PC-9 (cell line): Measurements from ENCODE around the gene ATL1. TPM values are rescaled to one million over a fixed set of nuclear protein-coding genes. Genes with fewer than 3 reads are reported as not detected.

Experiments
- BruUV-seq: library from RNA; stranded (reverse); fragments of 400-500 nt; replicated peaks from 2 replicates; lab custom pipeline; 2021; lab: Mats Ljungman, UMichigan
- CTCF ChIA-PET: fragments of 300-600 bp; sonication (Branson Sonifier 250); formaldehyde crosslinking; loops from one replicate; lab custom pipeline; 2022; ENCODE audit warnings: antibody characterized with exemption; lab: Charles Lee
- POLR2A ChIA-PET: fragments of 300-600 bp; sonication (Branson Sonifier 250); formaldehyde crosslinking; loops from one replicate; lab custom pipeline; 2022; ENCODE audit warnings: antibody characterized with exemption; ENCODE audit not compliant: unreplicated experiment; lab: Charles Lee
- DNase-seq, 2 experiments: peaks; one replicate each; pipeline versions ENCODE4 v3.0.0 to v3.0.0-alpha.2; 2015 to 2022; ENCODE audit warnings: mixed read lengths in 1 of 2
- H2AFZ ChIP-seq: fragments of 200-600 bp; sonication (generic); 2 replicates; pipeline ENCODE4 v1.8.1; 2017; ENCODE audit warnings: antibody characterized with exemption
- H3F3A ChIP-seq: fragments of 200-600 bp; sonication (generic); 2 replicates; pipeline ENCODE4 v1.8.1; 2017; ENCODE audit warnings: antibody characterized with exemption, mild to moderate bottlenecking, low read depth; ENCODE audit not compliant: insufficient read depth
- H3K27ac ChIP-seq: fragments of 200-600 bp; sonication (generic); 2 replicates; pipeline ENCODE4 v1.6.1; 2016; ENCODE audit warnings: mixed run types
- H3K27me3 ChIP-seq: fragments of 200-600 bp; sonication (generic); 2 replicates; pipeline ENCODE4 v1.6.1; 2016; ENCODE audit warnings: low read depth, mixed run types; ENCODE audit not compliant: insufficient read depth
- H3K36me3 ChIP-seq: fragments of 200-600 bp; sonication (generic); 2 replicates; pipeline ENCODE4 v1.6.1; 2016; ENCODE audit warnings: low read depth, mixed run types
- H3K4me1 ChIP-seq: fragments of 200-600 bp; sonication (generic); replicated peaks from 2 replicates; pipeline ENCODE4 v1.6.1; 2016; ENCODE audit warnings: mixed run types; ENCODE audit not compliant: insufficient read depth
- H3K4me2 ChIP-seq: fragments of 200-600 bp; sonication (generic); 2 replicates; pipeline ENCODE4 v1.6.1; 2017; ENCODE audit warnings: mixed run types
- H3K4me3 ChIP-seq: fragments of 200-600 bp; sonication (generic); 2 replicates; pipeline ENCODE4 v1.6.1; 2016; ENCODE audit warnings: mixed run types
- H3K79me2 ChIP-seq: fragments of 200-600 bp; sonication (generic); 2 replicates; pipeline ENCODE4 v1.6.1; 2017; ENCODE audit warnings: low read depth, mixed run types
- H3K9me2 ChIP-seq: fragments of 200-600 bp; sonication (generic); 2 replicates; pipeline ENCODE4 v1.8.1; 2017; ENCODE audit warnings: mild to moderate bottlenecking; ENCODE audit not compliant: insufficient read depth
- H3K9me3 ChIP-seq: fragments of 200-600 bp; sonication (generic); 2 replicates; pipeline ENCODE4 v1.8.1; 2016; ENCODE audit warnings: low read depth; ENCODE audit not compliant: insufficient read depth
- H4K20me1 ChIP-seq: fragments of 200-600 bp; sonication (generic); 2 replicates; pipeline ENCODE4 v1.8.1; 2017; ENCODE audit not compliant: insufficient read depth
- CTCF ChIP-seq: fragments of 200-600 bp; sonication (generic); conservative IDR thresholded peaks from 2 replicates; pipeline ENCODE4 v1.6.1; 2017; ENCODE audit warnings: mixed run types, antibody characterized with exemption, mild to moderate bottlenecking, moderate library complexity
- EZH2 ChIP-seq: fragments of 200-600 bp; sonication (generic); IDR thresholded peaks from 2 replicates; pipeline ENCODE4 v1.8.0; 2017; ENCODE audit warnings: antibody characterized with exemption, low read depth
- intact Hi-C: fragments of 100-400 bp; cut with micrococcal nuclease; formaldehyde crosslinking; loops from one replicate; pipeline ENCODE4 v1.10.0; 2022; ENCODE audit not compliant: unreplicated experiment
- total RNA-seq: library from RNA; stranded (reverse); gene quantifications from 2 replicates; pipeline ENCODE4 v1.2.3, GENCODE V29; 2021

The ATL1 gene
- total RNA-seq, 1 experiment from 2014 or later: 4.3 TPM

- H3K4me1 ChIP-seq: peaks cover 47% of the 10 kb centered on the region
- H3K9me2 ChIP-seq: no peaks in the 10 kb centered on the region
- H3F3A ChIP-seq: peaks cover 30% of the 10 kb centered on the region
- intact Hi-C loops: loop anchor here (1.0 to 5.0 kb wide), 9 partner anchors 85 to 912 kb away; partner anchors contain the start of genes DMAC2L, L2HGDH, MGAT2 and RPL36AL
- H3K27me3 ChIP-seq: no peaks in the 10 kb centered on the region
- no TSS peak for BruUV-seq
- H3K79me2 ChIP-seq: peaks cover 45% of the 10 kb centered on the region
- H3K36me3 ChIP-seq: no peaks in the 10 kb centered on the region
- ChIA-PET POLR2A (interaction anchor here (0.7 to 0.8 kb wide), 2 partner anchors 27 to 1028 kb away, joined by 6 read pairs; partner anchors contain the start of gene ATL1), CTCF (interaction anchor here (0.5 to 1.6 kb wide), 3 partner anchors 186 to 243 kb away, joined by 3 to 8 read pairs (median 4); no protein-coding TSS in a partner anchor)
- no peaks in the 10 kb centered on the region for H3K9me3 ChIP-seq
- peak within 1 kb of the TSS; percentile 92 for H3K4me3 ChIP-seq
- peak within 1 kb of the TSS; percentile 64 for H3K27ac ChIP-seq
- peak within 1 kb of the TSS; percentile 95 for H2AFZ ChIP-seq
- peak; percentile 88 to 92 for DNase-seq
- H4K20me1 ChIP-seq: no peaks in the 10 kb centered on the region
- TF ChIP-seq EZH2: no peak
- peak; percentile 84 for TF ChIP-seq CTCF
- peak within 1 kb of the TSS; percentile 91 for H3K4me2 ChIP-seq
Observed at GRCh38 chr14:50532502-50533240, 27.3 kb upstream of the ATL1 start, which contains the start of gene MAP4K5. Gene MAP4K5 (minus strand): TSS chr14:50532569. CDS start chr14:50532049, 520 bp downstream.

GRCh38 chr14:50533241-50533705, 26.7 kb upstream of the ATL1 start:
- intact Hi-C loops: loop anchor here (1.0 to 5.0 kb wide), 6 partner anchors 86 to 670 kb away; partner anchors contain the start of gene VCPKMT
- Histone ChIP-seq H3K4me2 (peak overlapping the region; percentile 91), H3K36me3 (no peaks in the 10 kb centered on the region), H3K9me3 (no peaks in the 10 kb centered on the region), H3K4me1 (peaks cover 42% of the 10 kb centered on the region), H3K27me3 (no peaks in the 10 kb centered on the region), H3K9me2 (no peaks in the 10 kb centered on the region), H2AFZ (peak overlapping the region; percentile 95), H4K20me1 (no peaks in the 10 kb centered on the region), H3K4me3 (peak overlapping the region; percentile 92), H3F3A (peaks cover 26% of the 10 kb centered on the region), H3K27ac (peak overlapping the region; percentile 64), H3K79me2 (peaks cover 39% of the 10 kb centered on the region)
- TSS peak; percentile 31 for BruUV-seq
- TF ChIP-seq CTCF: no peak
- TF ChIP-seq EZH2: no peak
- no peak for DNase-seq
- CTCF ChIA-PET: no interaction called here
- POLR2A ChIA-PET: interaction anchor here (0.6 to 0.8 kb wide), 3 partner anchors 27 to 1028 kb away, joined by 4 to 6 read pairs (median 6); partner anchors contain the start of gene ATL1

- peak overlapping the region; percentile 91 for H3K4me2 ChIP-seq
- H3K79me2 ChIP-seq: peaks cover 34% of the 10 kb centered on the region
- DNase-seq: no peak
- no peaks in the 10 kb centered on the region for H3K27me3 ChIP-seq
- no peaks in the 10 kb centered on the region for H3K36me3 ChIP-seq
- TF ChIP-seq EZH2 (no peak), CTCF (no peak)
- H3K4me1 ChIP-seq: peaks cover 38% of the 10 kb centered on the region
- H3K9me2 ChIP-seq: no peaks in the 10 kb centered on the region
- intact Hi-C loops: loop anchor here (1.0 to 5.0 kb wide), 6 partner anchors 87 to 671 kb away; partner anchors contain the start of gene VCPKMT
- ChIA-PET POLR2A (interaction anchor here (0.6 kb wide), 1 partner anchor 111 kb away, joined by 4 read pairs; no protein-coding TSS in a partner anchor), CTCF (no interaction called here)
- BruUV-seq: no TSS peak
- peak overlapping the region; percentile 64 for H3K27ac ChIP-seq
- H4K20me1 ChIP-seq: no peaks in the 10 kb centered on the region
- no peak overlapping the region for H2AFZ ChIP-seq
- peaks cover 23% of the 10 kb centered on the region for H3F3A ChIP-seq
- no peaks in the 10 kb centered on the region for H3K9me3 ChIP-seq
- peak overlapping the region; percentile 92 for H3K4me3 ChIP-seq
Observed at GRCh38 chr14:50533806-50534205, 26.1 kb upstream of the ATL1 start.
